GM03348 (cell line): ENCODE data around the gene NUTM1.

Experiments used
- DNase-seq: peaks from one replicate; pipeline ENCODE4 v3.0.0; 2012; ENCODE audit warnings: low spot score

Gene NUTM1

DNA sequence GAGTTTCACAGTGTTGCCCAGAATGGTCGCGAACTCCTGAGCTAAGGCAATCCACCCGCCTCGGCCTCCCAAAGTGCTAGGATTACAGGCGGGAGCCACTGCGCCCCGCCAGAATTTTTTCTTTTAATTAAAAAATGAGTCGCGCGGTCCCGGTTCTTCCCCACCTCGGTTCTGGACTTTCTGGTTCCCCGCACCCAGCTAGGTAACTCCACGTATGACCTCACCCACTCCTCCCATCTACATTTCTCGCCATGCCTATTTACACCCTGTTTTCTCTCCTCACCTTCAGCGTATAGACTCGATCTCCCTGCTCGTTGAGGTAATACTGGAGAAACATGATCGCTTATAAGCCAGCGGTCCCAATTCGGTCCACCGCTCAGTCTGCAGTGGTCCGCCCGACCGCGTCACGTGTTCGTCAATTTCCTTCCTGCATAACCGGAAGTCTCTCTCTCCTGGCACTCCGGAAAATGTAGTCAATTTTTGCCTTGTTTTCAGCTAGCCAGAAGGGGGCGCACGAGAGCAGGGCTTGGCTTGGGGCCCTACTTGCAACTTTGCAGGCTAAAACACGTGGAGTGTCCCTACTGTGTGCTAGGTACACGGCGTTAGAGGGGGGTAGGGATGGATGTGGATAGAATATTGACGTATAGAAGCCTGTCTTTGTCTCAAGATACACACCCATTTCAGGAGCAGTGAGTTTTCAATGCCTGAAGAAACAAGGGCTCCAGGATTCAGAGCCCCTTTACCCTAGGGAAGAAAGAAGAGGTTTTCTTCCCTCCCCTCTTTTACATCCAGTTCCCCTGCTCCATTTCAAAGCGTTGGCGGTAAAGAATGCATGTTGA is at the start of gene NUTM1, which contains the start of gene NOP10:
TSS of gene NUTM1 (plus strand) at position 579 of the 839 bp plus-strand sequence. CDS start 382 bp downstream, outside the sequence.
TSS of gene NOP10 (minus strand) at position 400 of the 839 bp plus-strand sequence. CDS start at position 337, 63 bp downstream.
- peak; percentile 91 for DNase-seq

- peak; percentile 19 for DNase-seq
These were observed 46.1 kb upstream of the NUTM1 start for GRCh38 chr15:34297059-34297458.

- no peak for DNase-seq
These were observed 42.1 kb upstream of the NUTM1 start for GRCh38 chr15:34301058-34301457.

- peak; percentile 23 for DNase-seq
These were observed 38.5 kb upstream of the NUTM1 start for GRCh38 chr15:34304613-34305012.

DNA sequence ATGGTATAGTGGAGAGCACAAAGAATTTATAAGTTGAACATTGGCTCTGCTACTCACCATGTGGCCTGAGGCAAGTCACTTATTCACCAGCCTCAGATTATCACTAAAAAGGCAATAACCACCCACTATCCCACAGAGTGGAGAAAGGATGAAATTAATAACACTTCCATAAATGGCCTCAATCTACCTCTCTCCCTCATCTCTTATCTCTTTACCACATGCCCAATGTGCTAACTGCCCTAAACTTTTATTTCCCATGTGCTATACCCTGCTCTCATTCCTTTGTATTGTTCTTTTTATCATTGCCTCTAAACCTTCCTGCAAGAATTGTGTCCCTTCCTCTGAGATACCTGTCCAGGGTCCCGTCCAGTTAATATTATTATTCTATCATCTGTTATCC is 31.6 kb upstream of the NUTM1 start:
- DNase-seq: no peak

DNA sequence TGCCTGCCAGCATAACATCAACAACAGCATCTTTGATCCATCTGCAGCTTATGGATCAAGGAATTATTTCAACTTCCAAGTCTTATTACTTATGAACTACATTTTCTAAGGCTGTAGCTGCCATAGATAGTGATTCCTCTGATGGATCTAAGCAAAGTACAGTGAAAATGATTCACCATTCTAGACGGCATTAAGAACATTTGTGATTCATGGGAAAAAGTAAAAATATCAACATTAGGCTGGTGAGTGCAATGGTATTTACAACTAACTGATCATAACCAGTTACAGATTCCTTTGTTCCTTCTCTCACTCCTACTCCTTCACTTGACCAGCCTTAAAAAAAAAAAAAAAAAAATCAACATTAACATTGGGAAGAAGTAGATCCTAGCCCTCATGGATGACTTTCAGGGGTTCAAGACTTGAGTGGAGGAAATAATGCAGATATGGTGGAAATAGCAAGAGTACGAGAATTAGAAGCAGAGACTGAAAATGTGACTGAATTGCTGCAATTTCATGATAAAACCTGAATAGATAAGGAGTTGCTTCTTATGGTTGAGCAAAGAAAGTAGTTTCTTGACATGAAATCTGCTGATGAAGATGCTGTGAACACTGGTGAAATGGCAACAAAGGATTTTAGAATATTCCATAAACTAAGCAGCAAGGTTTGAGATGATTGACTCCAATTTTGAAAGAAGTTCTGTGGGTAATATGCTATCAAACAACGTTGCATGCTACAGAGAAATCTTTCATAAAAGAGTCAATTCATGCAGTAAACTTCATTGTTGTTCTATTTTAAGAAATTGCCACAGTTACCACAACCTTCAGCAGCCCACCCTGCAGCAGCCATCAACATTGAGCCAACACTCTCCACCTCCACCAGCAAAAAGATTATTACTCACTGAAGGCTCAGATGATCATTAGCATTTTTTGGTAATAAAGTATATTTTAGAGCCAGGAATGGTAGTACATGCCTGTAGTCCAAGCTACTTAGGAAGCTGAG is 28.3 kb upstream of the NUTM1 start:
- no peak for DNase-seq

- DNase-seq: peak; percentile 66
These were observed 24.6 kb upstream of the NUTM1 start for GRCh38 chr15:34318277-34319079.

DNA sequence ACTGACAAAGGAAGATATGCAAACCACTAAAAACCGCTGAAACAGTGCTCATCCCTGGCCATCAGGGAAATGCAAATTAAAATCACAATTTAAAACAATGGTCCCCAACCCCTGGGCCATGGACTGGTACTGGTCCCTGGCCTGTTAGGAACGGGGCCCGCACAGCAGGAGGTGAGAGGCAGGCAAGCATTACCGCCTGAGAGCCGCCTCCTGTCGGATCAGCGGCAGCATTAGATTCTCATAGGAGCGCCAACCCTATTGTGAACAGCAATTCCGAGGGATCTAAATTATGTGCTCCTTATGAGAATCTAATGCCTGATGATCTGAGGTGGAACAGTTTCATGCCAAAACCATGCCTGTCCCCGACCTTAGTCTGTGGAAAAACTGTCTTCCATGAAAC is 19.9 kb upstream of the NUTM1 start:
- no peak for DNase-seq

DNA sequence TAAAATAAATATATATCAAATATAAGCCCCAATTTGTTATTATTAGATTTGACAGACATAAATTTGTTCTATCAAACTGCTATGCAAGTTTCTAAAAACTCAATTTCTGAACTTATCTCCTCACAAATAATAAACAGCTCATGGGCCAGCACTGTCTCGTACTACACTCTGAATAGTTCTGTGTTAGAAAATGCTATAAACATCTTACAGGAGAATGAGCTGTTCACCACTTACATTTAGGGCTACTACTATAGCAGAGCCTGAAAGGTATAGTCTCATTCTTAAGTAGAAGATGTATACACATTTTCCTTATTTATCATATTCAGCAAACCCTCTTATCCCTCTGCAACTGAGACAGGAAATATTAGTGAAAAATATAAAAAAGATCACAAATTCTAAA is 18.2 kb upstream of the NUTM1 start:
- DNase-seq: no peak

DNA sequence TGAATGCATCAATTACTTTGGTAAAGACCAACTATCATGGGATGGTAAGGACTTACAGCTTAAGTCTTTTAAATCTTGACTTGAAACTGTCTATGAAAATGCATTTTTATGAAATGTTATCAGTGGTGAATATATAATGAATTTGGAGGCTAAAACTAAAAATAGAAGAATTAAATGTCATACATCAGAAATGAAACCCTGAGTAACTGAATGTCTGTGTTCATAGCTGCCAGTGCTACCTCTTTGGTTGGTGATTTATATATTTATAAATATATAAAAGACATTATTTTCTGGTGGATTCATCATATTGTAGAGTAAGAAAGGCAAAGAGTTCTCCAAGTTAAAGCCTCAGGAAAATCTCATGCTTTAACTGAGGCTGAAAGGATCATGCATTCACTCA is 17.7 kb upstream of the NUTM1 start:
- no peak for DNase-seq

GRCh38 chr15:34327906-34328305 is 15.2 kb upstream of the NUTM1 start:
- DNase-seq: no peak

GRCh38 chr15:34329006-34329405 is 14.1 kb upstream of the NUTM1 start:
- no peak for DNase-seq

DNA sequence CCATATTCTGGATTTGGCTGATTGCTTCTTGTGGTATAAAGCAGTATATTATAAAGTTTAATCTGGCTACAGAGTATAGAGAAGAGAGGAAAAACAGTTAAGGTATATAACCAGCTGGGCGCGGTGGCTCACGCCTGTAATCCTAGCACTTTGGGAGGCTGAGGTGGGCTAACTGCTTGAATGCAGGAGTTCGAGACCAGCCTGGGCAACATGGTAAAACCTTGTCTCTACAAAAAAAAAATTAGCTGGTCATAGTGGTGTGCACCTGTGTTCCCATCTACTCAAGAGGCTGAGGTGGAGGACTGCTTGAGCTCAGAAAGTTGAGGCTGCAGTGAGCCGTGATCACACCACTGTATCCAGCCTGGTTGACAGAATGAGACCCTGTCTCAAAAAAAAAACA is 12.8 kb upstream of the NUTM1 start:
- no peak for DNase-seq

DNA sequence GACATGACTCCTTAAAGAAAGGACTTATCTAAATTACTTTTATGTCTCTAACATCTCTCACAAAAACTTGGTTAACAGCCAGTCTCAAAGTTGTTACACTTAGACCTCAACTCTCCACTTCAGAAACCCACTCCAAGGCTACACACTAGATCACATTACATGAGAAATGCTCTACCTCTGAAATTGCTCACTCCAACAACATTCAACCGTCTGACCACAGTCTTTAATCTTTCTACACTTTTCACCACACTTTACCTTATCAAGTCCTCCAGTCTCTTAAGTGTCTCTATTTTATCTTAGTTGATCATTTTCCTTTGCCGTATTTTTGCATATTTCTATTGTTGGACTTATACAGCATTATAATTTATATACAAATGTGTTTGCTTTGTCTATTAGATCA is 11.3 kb upstream of the NUTM1 start:
- no peak for DNase-seq

- DNase-seq: no peak
These were observed 10.5 kb upstream of the NUTM1 start for GRCh38 chr15:34332553-34333120.

DNA sequence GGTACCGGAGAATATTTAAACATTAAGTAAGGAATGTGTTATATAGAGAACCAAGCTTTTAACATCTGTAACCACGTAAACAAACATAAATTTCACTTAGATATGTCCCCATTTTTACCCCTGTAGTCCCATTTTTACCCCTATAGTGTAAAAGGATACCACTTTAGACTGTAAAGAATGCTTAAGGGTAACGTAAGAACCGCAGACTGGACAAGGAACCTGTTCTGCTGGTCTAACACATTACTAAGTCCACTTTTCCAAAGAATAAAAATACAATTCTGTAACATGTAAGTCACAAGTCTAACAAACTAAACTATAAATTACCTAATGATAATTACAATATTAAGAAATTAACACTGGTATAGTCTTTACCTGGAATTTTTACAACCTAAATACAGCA is 8.4 kb upstream of the NUTM1 start:
- DNase-seq: no peak

GRCh38 chr15:34335176-34336032 is 7.7 kb upstream of the NUTM1 start:
- DNase-seq: peak; percentile 24

DNA sequence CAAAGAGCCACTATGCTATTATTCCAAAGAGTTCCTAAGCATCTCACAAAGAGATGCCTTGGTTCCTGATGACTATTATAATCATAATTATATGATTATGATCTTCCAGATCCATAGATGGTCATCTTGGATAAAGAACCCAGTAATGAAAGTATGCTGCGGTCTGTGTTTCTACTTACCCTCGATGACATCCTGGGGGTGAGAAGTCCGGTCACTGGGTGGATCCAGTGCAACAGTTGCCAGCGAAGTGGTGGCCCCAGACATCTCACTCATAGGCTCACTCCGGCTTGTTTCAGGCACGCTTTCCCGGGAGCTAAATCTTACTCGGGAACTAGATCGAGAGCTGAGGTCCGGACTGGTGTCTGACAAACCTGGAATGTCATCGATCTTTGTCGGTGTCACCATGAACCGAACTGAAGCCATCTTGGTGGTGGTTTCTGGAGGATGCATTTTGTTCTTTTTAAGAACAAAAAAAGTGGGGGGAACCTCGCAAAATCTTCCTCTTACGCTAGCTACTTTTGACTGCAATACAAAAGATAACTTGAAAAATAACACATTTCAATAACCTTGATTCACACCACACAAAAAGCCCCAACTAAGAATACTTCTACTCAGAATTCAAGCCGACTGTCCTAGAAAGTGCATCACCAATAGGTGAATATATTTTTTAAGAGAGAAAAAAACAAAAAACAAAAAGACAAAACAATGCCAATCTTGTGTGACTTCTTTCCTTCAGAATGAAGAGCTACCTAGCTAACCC is 6.7 kb upstream of the NUTM1 start:
- no peak for DNase-seq

DNA sequence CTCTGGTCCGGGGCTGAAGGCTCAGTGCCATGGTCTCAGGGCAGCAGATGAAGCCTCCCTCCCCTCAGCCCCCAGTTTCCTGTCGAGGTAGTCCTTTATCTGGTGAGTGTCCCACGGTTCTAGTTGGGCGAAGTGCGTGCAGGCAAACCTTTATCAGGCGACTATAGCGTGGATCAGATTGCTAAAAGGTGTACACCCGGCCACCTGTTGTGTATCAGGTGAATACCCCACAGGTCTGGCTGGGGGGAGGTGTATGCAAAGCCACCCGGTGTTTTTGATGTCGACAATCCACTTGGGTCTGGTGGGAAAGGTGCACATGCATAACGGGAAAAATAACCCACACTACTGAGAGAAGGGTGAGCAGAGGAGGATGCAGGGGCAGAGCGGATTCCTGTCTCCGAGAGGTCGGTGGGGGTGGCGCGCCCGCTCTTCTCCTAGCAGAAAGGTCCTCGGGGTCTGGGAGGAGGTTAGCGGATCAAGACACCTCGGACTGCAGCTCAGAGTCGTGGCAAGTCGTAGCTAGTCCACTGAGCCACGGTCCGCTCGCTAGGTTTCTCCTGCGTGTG is 6.0 kb upstream of the NUTM1 start:
- DNase-seq: peak; percentile 30
